Measurements from ENCODE around the gene RGL2. TPM values are rescaled to one million over a fixed set of nuclear protein-coding genes. Genes with fewer than 3 reads are reported as not detected.

Gene RGL2
- total and polyA plus RNA-seq, 2 of the 13 experiments (the other 11 are each of a cell fraction or from before 2014, with no cell fraction given): 22.9 to 47.4 TPM

- TF ChIP-seq ZSCAN5A (CRISPR knock-in tag; IDR thresholded peaks at IDR 0.05; ENCODE audit: borderline replicate concordance) (peak; percentile 77; the same call in 1 of the 2 replicates), SP140L (CRISPR knock-in tag; IDR thresholded peaks at IDR 0.05; ENCODE audit: borderline replicate concordance) (no peak), RXRA (CRISPR knock-in tag; IDR thresholded peaks at IDR 0.05) (peak; percentile 100), THRA (CRISPR knock-in tag; IDR thresholded peaks at IDR 0.05; ENCODE audit: borderline replicate concordance) (peak; percentile 100), KLF12 (CRISPR knock-in tag; IDR thresholded peaks at IDR 0.05; ENCODE audit: borderline replicate concordance) (no peak), YY1 (IDR thresholded peaks at IDR 0.05; ENCODE audit: insufficient read depth, insufficient replicate concordance, low read depth, low read length) (no peak), GPN1 (CRISPR knock-in tag; IDR thresholded peaks at IDR 0.05; ENCODE audit: borderline replicate concordance) (no peak; the same call in 1 of the 2 replicates), ZNF615 (CRISPR knock-in tag; IDR thresholded peaks at IDR 0.05; ENCODE audit: borderline replicate concordance) (no peak), MXD3 (CRISPR knock-in tag; IDR thresholded peaks at IDR 0.05) (peak; percentile 51), ZNF460 (CRISPR knock-in tag; IDR thresholded peaks at IDR 0.05; ENCODE audit: borderline replicate concordance) (no peak), MLXIP (CRISPR knock-in tag; IDR thresholded peaks at IDR 0.05; ENCODE audit: borderline replicate concordance) (no peak; the same call in 1 of the 2 replicates), ZNF367 (CRISPR knock-in tag; IDR thresholded peaks at IDR 0.05; ENCODE audit: borderline replicate concordance) (peak; percentile 72; the same call in 1 of the 2 replicates), ELF3 (CRISPR knock-in tag; IDR thresholded peaks at IDR 0.05) (no peak; the same call in 1 of the 2 replicates), SP4 (CRISPR knock-in tag; IDR thresholded peaks at IDR 0.05) (peak; percentile 95), RBFOX2 (IDR thresholded peaks at IDR 0.05; ENCODE audit: low read depth, low read length) (peak; percentile 89), CREM (IDR thresholded peaks at IDR 0.05) (peak; percentile 59), CREM (CRISPR knock-in tag; IDR thresholded peaks at IDR 0.05) (no peak), FOXK2 (IDR thresholded peaks at IDR 0.05) (no peak), CHCHD3 (CRISPR knock-in tag; IDR thresholded peaks at IDR 0.05) (no peak), MZF1 (CRISPR knock-in tag; IDR thresholded peaks at IDR 0.05; ENCODE audit: borderline replicate concordance) (no peak), ETV6 (CRISPR knock-in tag; conservative IDR thresholded peaks at IDR 0.05) (peak; percentile 24; the same call in 1 of the 2 replicates), ZNF776 (CRISPR knock-in tag; IDR thresholded peaks at IDR 0.05) (peak; percentile 58; the same call in 1 of the 2 replicates), JUNB (CRISPR knock-in tag; IDR thresholded peaks at IDR 0.05; ENCODE audit: borderline replicate concordance) (no peak)
These were observed 49.6 kb downstream of the RGL2 start (continued) for GRCh38 chr6:33248932-33249731.

All from HepG2 (cell line).